NCI-H1930 (cell line): ENCODE data around the gene POLN.
"Not testable (repeated sequence)": the region's sequence is repeated elsewhere in the genome, so short reads cannot be mapped to it uniquely, and the experiment has no call there.

ENCODE experiments used
- DNase-seq, 2 experiments: peaks; one replicate each; lab custom pipeline; 2025; lab: John Stamatoyannopoulos, UW

The POLN gene

GRCh38 chr4:2163311-2163821 is 78.6 kb downstream of the POLN start:
- no peak for DNase-seq

GRCh38 chr4:2161092-2161703 is 80.7 kb downstream of the POLN start:
- not testable (repeated sequence) for DNase-seq

- no peak for DNase-seq
Measured at GRCh38 chr4:2159931-2160330, 82.0 kb downstream of the POLN start.

- no peak for DNase-seq
Measured at GRCh38 chr4:2155246-2155645, 86.7 kb downstream of the POLN start.

GRCh38 chr4:2154215-2154740 is 87.6 kb downstream of the POLN start:
- DNase-seq, result no peak

- DNase-seq, result no peak
Measured at GRCh38 chr4:2151544-2151943, 90.4 kb downstream of the POLN start.

GRCh38 chr4:2150076-2150475 is 91.8 kb downstream of the POLN start:
- no peak for DNase-seq

- no peak for DNase-seq
Measured at GRCh38 chr4:2142630-2143427, 99.1 kb downstream of the POLN start.

GRCh38 chr4:2141762-2142451 is 100.0 kb downstream of the POLN start:
- DNase-seq, result no peak

GRCh38 chr4:2141022-2141761 is 100.7 kb downstream of the POLN start:
- no peak for DNase-seq

GRCh38 chr4:2138846-2139500 is 102.9 kb downstream of the POLN start:
- no peak for DNase-seq

- DNase-seq, result no peak
Measured at GRCh38 chr4:2136726-2137125, 105.2 kb downstream of the POLN start.

- no peak for DNase-seq
Measured at GRCh38 chr4:2135083-2135482, 106.8 kb downstream of the POLN start.

GRCh38 chr4:2132438-2132837 is 109.5 kb downstream of the POLN start:
- no peak for DNase-seq

- no peak for DNase-seq
Measured at GRCh38 chr4:2127609-2128332, 114.2 kb downstream of the POLN start.

- no peak for DNase-seq
Measured at GRCh38 chr4:2126309-2127043, 115.4 kb downstream of the POLN start.

GRCh38 chr4:2125831-2126230 is 116.1 kb downstream of the POLN start:
- no peak for DNase-seq

- no peak for DNase-seq
Measured at GRCh38 chr4:2125023-2125422, 116.9 kb downstream of the POLN start.

GRCh38 chr4:2116687-2117400 is 125.1 kb downstream of the POLN start:
- DNase-seq, result no peak
